ENCODE measurements around the gene METTL22. TPM values are rescaled to one million over a fixed set of nuclear protein-coding genes. Genes with fewer than 3 reads are reported as not detected.

METTL22 gene
- total and polyA plus RNA-seq, 2 donors from 2014 or later: 12.0 to 26.2 TPM

DNA sequence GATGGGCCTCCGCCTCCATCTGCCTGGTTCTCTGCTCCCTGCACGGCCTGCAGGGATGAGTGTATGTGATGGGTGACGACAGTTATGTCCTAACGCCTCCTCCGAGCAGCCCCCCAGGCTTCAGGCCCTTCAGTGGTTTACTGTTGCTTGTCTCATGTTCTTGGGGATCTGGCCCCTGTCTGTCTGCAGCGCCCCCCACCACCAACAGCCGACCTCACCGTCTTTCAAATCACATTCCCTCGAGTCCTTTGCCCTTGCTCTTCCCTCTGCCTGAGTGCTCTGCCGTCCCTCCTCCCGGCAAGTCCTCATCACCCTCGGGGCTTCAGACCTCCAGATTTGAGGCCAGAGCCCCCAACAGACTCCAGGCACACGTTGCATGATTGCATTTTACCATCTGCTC, 18.2 kb downstream of the METTL22 start:
- Histone ChIP-seq H3K27ac (ENCODE audit: low read depth in 2 of 2, low read length in 2 of 2) (no peak overlapping the region), H3K9me3 (ENCODE audit: control insufficient read depth in 2 of 3, insufficient read depth in 1 of 3, low read length in 3 of 3) (no peaks in the 10 kb centered on the region), H3K36me3 (ENCODE audit: control insufficient read depth in 2 of 3, insufficient read depth in 3 of 3, low read length in 3 of 3) (peaks cover 15 to 61% (median 41%) of the 10 kb centered on the region in 3 donors), H3K4me1 (ENCODE audit: control insufficient read depth in 2 of 3, insufficient read depth in 2 of 3, low read depth in 1 of 3, low read length in 3 of 3) (peaks cover 0 to 3% (median 0%) of the 10 kb centered on the region in 3 donors), H3K9ac (ENCODE audit: low read length in 3 of 3) (no peak overlapping the region), H3K27me3 (ENCODE audit: control insufficient read depth, insufficient read depth, low read length) (no peaks in the 10 kb centered on the region), H3K4me3 (ENCODE audit: low read length in 3 of 3) (no peak overlapping the region)
- TF ChIP-seq CTCF (IDR thresholded peaks at IDR 0.05; ENCODE audit: borderline replicate concordance, extremely low read depth, insufficient read depth): no peak
- DNase-seq (no peak), FAIRE-seq (no peak)
- intact Hi-C loops (cut with DNase I): no loop called here

DNA sequence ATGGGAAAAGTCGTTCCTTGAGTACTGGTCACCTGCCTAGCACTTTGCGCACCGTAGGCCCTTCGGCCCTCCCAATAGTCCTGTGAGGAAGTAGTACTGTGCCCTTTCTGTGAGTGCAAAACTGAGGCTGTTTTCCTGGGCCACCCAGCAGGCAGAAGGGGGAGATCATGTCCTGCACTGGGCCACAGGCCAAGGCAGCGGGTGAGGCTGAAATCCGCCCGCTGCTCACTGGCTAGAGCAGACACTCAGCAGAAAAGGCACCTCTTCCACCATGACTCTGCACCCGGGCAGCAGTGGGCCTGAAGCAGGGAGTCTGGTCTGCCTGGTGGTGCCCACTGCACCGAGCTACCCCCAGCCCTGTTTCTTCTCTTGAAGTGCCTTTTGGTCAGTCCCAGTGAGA, 20.2 kb downstream of the METTL22 start:
- Histone ChIP-seq H3K4me3 (ENCODE audit: low read length in 3 of 3) (no peak overlapping the region), H3K27ac (ENCODE audit: low read depth in 2 of 2, low read length in 2 of 2) (no peak overlapping the region), H3K4me1 (ENCODE audit: control insufficient read depth in 2 of 3, insufficient read depth in 2 of 3, low read depth in 1 of 3, low read length in 3 of 3) (peaks cover 0 to 3% (median 0%) of the 10 kb centered on the region in 3 donors), H3K9ac (ENCODE audit: low read length in 3 of 3) (no peak overlapping the region), H3K9me3 (ENCODE audit: control insufficient read depth in 2 of 3, insufficient read depth in 1 of 3, low read length in 3 of 3) (no peaks in the 10 kb centered on the region), H3K27me3 (ENCODE audit: control insufficient read depth, insufficient read depth, low read length) (no peaks in the 10 kb centered on the region), H3K36me3 (ENCODE audit: control insufficient read depth in 2 of 3, insufficient read depth in 3 of 3, low read length in 3 of 3) (peaks cover 16 to 52% (median 42%) of the 10 kb centered on the region in 3 donors)
- no peak for FAIRE-seq
- TF ChIP-seq CTCF (IDR thresholded peaks at IDR 0.05; ENCODE audit: borderline replicate concordance, extremely low read depth, insufficient read depth): no peak
- intact Hi-C loops (cut with DNase I): no loop called here
- no peak for DNase-seq

DNA sequence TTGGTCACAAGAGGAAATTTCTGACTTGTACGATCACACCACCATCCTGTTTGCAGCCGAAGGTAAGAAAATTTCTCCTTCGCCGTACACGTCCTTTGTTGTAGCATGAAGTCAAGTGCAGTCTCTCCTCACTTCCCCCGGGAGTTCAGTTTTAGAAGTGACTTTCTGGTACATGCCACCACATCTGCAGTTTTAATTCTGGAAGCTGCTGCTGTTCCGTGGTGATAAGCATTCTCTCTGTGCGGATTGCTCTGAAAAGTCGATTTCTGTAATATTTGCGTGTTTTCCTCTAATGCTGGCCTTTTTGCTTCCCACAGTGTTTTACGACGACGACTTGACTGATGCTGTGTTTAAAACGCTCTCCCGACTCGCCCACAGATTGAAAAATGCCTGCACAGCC, 20.6 kb downstream of the METTL22 start:
- no peak for TF ChIP-seq CTCF (IDR thresholded peaks at IDR 0.05; ENCODE audit: borderline replicate concordance, extremely low read depth, insufficient read depth)
- Histone ChIP-seq H3K4me1 (ENCODE audit: control insufficient read depth in 2 of 3, insufficient read depth in 2 of 3, low read depth in 1 of 3, low read length in 3 of 3) (peaks cover 0 to 3% (median 0%) of the 10 kb centered on the region in 3 donors), H3K27me3 (ENCODE audit: control insufficient read depth, insufficient read depth, low read length) (no peaks in the 10 kb centered on the region), H3K9me3 (ENCODE audit: control insufficient read depth in 2 of 3, insufficient read depth in 1 of 3, low read length in 3 of 3) (no peaks in the 10 kb centered on the region), H3K9ac (ENCODE audit: low read length in 3 of 3) (no peak overlapping the region), H3K36me3 (ENCODE audit: control insufficient read depth in 2 of 3, insufficient read depth in 3 of 3, low read length in 3 of 3) (peaks cover 15 to 52% (median 45%) of the 10 kb centered on the region in 3 donors), H3K4me3 (ENCODE audit: low read length in 3 of 3) (no peak overlapping the region), H3K27ac (ENCODE audit: low read depth in 2 of 2, low read length in 2 of 2) (no peak overlapping the region)
- DNase-seq: no peak
- intact Hi-C loops (cut with DNase I): no loop called here
- no peak for FAIRE-seq
